B cell (primary cell): ENCODE measurements around the gene KIRREL3. TPM values are rescaled to one million over a fixed set of nuclear protein-coding genes. Genes with fewer than 3 reads are reported as not detected.

Experiments
- ATAC-seq: fragments of 200-7000 bp; cut with Tn5 transposase; one replicate; pipeline ENCODE4 v1.10.0; 2021; ENCODE audit warnings: low read depth, mild to moderate bottlenecking, moderate number of reproducible peaks, moderate library complexity
- CTCF ChIA-PET: fragments of 350-600 bp; sonication (Branson Sonifier 250); formaldehyde crosslinking; loops from one replicate; lab custom pipeline; 2021; ENCODE audit warnings: antibody characterized with exemption, inconsistent platforms; lab: Charles Lee
- POLR2A ChIA-PET: fragments of 350-600 bp; sonication (Branson Sonifier 250); formaldehyde crosslinking; loops from one replicate; lab custom pipeline; 2021; ENCODE audit warnings: antibody characterized with exemption; lab: Charles Lee
- DNase-seq: peaks from one replicate; pipeline ENCODE4 v3.0.0; 2013
- H2AFZ ChIP-seq: 2 replicates; pipeline ENCODE4 v1.6.1; 2012; ENCODE audit warnings: mild to moderate bottlenecking, low read depth, low read length; ENCODE audit not compliant: insufficient read depth, poor library complexity, severe bottlenecking
- H3K27ac ChIP-seq, 2 donors: 1 replicate in 1 of 2; 2 replicates in 1 of 2; pipeline ENCODE4 v1.5.1; 2012 to 2013; ENCODE audit warnings: low read length in 2 of 2, mild to moderate bottlenecking in 2 of 2, moderate library complexity in 1 of 2
- H3K27me3 ChIP-seq, 4 experiments: fragments of 200-600 bp in 1 of 4; sonication (generic) in 1 of 4; replicated peaks in 1 of 4; 1 replicate in 2 of 4; 2 replicates in 2 of 4; pipeline versions ENCODE4 v1.6.1 to v1.7.0; 2013 to 2016; ENCODE audit warnings: low read length in 3 of 4, mild to moderate bottlenecking in 2 of 4, mixed read lengths in 1 of 4, moderate library complexity in 1 of 4; ENCODE audit not compliant: insufficient read depth in 4 of 4, control insufficient read depth in 3 of 4; ENCODE audit errors: control extremely low read depth in 1 of 4
- H3K36me3 ChIP-seq, 2 experiments: replicated peaks in 1 of 2; 1 replicate in 1 of 2; 2 replicates in 1 of 2; pipeline versions ENCODE4 v1.6.1 to v1.7.1; 2013; ENCODE audit warnings: low read length in 1 of 2; ENCODE audit not compliant: insufficient read depth in 2 of 2, control insufficient read depth in 1 of 2; ENCODE audit errors: control extremely low read depth in 1 of 2, extremely low read depth in 1 of 2
- H3K4me1 ChIP-seq, 2 donors: fragments of 200-600 bp in 1 of 2; sonication (generic) in 1 of 2; 1 replicate in 1 of 2; 2 replicates in 1 of 2; pipeline versions ENCODE4 v1.5.1 to v1.6.1; 2013 to 2017; ENCODE audit warnings: low read length in 2 of 2; ENCODE audit not compliant: control insufficient read depth in 2 of 2, insufficient read depth in 2 of 2
- H3K4me2 ChIP-seq: replicated peaks from 2 replicates; pipeline ENCODE3; 2012; ENCODE audit warnings: mild to moderate bottlenecking, low read depth, low read length; ENCODE audit not compliant: poor library complexity, severe bottlenecking
- H3K4me3 ChIP-seq, 5 experiments: fragments of 200-600 bp in 1 of 5; sonication (generic) in 1 of 5; 1 replicate in 3 of 5; 2 replicates in 2 of 5; pipeline versions ENCODE4 v1.5.1 to v1.7.0; 2011 to 2016; ENCODE audit warnings: low read length in 4 of 5, mild to moderate bottlenecking in 4 of 5, low read depth in 2 of 5, control low read depth in 1 of 5, moderate library complexity in 1 of 5; ENCODE audit not compliant: insufficient read depth in 1 of 5; ENCODE audit errors: control extremely low read depth in 1 of 5, extremely low read depth in 1 of 5
- H3K79me2 ChIP-seq: fragments of 200-600 bp; sonication (generic); one replicate; pipeline ENCODE4 v1.6.0; 2016; ENCODE audit warnings: low read length; ENCODE audit not compliant: control insufficient read depth, insufficient read depth
- H3K9ac ChIP-seq: fragments of 200-600 bp; sonication (generic); 2 replicates; pipeline ENCODE4 v1.6.1; 2017; ENCODE audit warnings: mild to moderate bottlenecking, low read length, moderate library complexity
- H3K9me3 ChIP-seq, 3 donors: one replicate each; pipeline versions ENCODE4 v1.6.1 to v1.7.1; 2013; ENCODE audit warnings: low read length in 2 of 3; ENCODE audit not compliant: control insufficient read depth in 2 of 3, insufficient read depth in 1 of 3; ENCODE audit errors: control extremely low read depth in 1 of 3
- H4K20me1 ChIP-seq: 2 replicates; pipeline ENCODE4 v1.6.0; 2012; ENCODE audit warnings: mild to moderate bottlenecking, low read length; ENCODE audit not compliant: insufficient read depth, control insufficient read depth, poor library complexity, severe bottlenecking
- H3K27ac Mint-ChIP-seq: one replicate; pipeline ENCODE4 v1.8.0; 2021; ENCODE audit warnings: mixed read lengths
- H3K27me3 Mint-ChIP-seq: one replicate; pipeline ENCODE4 v1.8.0; 2021; ENCODE audit warnings: mixed read lengths
- H3K4me1 Mint-ChIP-seq: one replicate; pipeline ENCODE4 v1.8.0; 2021; ENCODE audit warnings: mixed read lengths
- H3K4me3 Mint-ChIP-seq: one replicate; pipeline ENCODE4 v1.8.0; 2021; ENCODE audit warnings: mixed read lengths
- H3K9me3 Mint-ChIP-seq: one replicate; pipeline ENCODE4 v1.8.0; 2022; ENCODE audit warnings: mixed read lengths; ENCODE audit not compliant: insufficient read depth
- EZH2 ChIP-seq: IDR thresholded peaks from 2 replicates; pipeline ENCODE4 v1.6.1; 2012; ENCODE audit warnings: borderline replicate concordance, low read depth, mild to moderate bottlenecking, moderate library complexity, low read length; ENCODE audit not compliant: insufficient read depth, poor library complexity, severe bottlenecking
- WGBS: methylation state at CpG from one replicate; pipeline ENCODE4 v1.1.5; 2013; ENCODE audit warnings: missing lambda C conversion rate; ENCODE audit not compliant: insufficient coverage; 5-methylcytosine and 5-hydroxymethylcytosine counted together
- intact Hi-C: fragments of 100-400 bp; cut with micrococcal nuclease; formaldehyde crosslinking; loops from one replicate; pipeline ENCODE4 v1.10.0; 2022
- polyA plus RNA-seq: library from polyadenylated mRNA; depleted of rRNA; stranded (reverse); fragments of >200 nt; gene quantifications from 2 replicates; pipeline ENCODE4 v1.2.3, GENCODE V29; 2012
- total RNA-seq, 2 donors: library from RNA; stranded (reverse); fragments of 120-200 nt in 1 of 2; gene quantifications; 1 replicate in 1 of 2; 2 replicates in 1 of 2; pipeline versions ENCODE4 v1.2.3 to v1.2.4, GENCODE V29; 2013 to 2022
- TF ChIP-seq, protein P1 (sequence below): fragments of 200-600 bp; IDR thresholded peaks from one replicate; pipeline ENCODE4 v1.8.0; 2022; ENCODE audit warnings: antibody characterized with exemption, mild to moderate bottlenecking

KIRREL3 gene
- total and polyA plus RNA-seq, 2 donors (not counting 1 experiment from before 2014, with no cell fraction given), result not detected

GRCh38 chr11:126518071-126518971 lies 482.2 kb downstream of the KIRREL3 start:
- H3K4me2 ChIP-seq, result no peak overlapping the region
- H3K27ac ChIP-seq, result no peak overlapping the region
- 84% methylated on average over 20 of the region's 20 CpGs for WGBS
- no peaks in the 10 kb centered on the region for H3K79me2 ChIP-seq
- no peak overlapping the region for H2AFZ ChIP-seq
- peaks cover 17% of the 10 kb centered on the region for H3K27me3 Mint-ChIP-seq
- no peak for DNase-seq
- H3K9me3 ChIP-seq, result no peaks in the 10 kb centered on the region
- intact Hi-C loops, result no loop called here
- ATAC-seq, result no peak
- no peak overlapping the region for H3K27ac Mint-ChIP-seq
- H3K36me3 ChIP-seq, result no peaks in the 10 kb centered on the region
- no peak overlapping the region for H3K4me3 ChIP-seq
- ChIA-PET CTCF (no interaction called here), POLR2A (no interaction called here)
- H3K27me3 ChIP-seq, result peaks cover 0 to 4% (median 0%) of the 10 kb centered on the region in 4 experiments
- no peaks in the 10 kb centered on the region for H3K4me1 ChIP-seq
- H4K20me1 ChIP-seq, result no peaks in the 10 kb centered on the region
- TF ChIP-seq, protein P1, sequence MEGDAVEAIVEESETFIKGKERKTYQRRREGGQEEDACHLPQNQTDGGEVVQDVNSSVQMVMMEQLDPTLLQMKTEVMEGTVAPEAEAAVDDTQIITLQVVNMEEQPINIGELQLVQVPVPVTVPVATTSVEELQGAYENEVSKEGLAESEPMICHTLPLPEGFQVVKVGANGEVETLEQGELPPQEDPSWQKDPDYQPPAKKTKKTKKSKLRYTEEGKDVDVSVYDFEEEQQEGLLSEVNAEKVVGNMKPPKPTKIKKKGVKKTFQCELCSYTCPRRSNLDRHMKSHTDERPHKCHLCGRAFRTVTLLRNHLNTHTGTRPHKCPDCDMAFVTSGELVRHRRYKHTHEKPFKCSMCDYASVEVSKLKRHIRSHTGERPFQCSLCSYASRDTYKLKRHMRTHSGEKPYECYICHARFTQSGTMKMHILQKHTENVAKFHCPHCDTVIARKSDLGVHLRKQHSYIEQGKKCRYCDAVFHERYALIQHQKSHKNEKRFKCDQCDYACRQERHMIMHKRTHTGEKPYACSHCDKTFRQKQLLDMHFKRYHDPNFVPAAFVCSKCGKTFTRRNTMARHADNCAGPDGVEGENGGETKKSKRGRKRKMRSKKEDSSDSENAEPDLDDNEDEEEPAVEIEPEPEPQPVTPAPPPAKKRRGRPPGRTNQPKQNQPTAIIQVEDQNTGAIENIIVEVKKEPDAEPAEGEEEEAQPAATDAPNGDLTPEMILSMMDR, result no peak
- TF ChIP-seq EZH2, result no peak
- H3K9ac ChIP-seq, result no peak overlapping the region
- H3K4me3 Mint-ChIP-seq, result no peak overlapping the region
- H3K4me1 Mint-ChIP-seq, result no peaks in the 10 kb centered on the region
- no peaks in the 10 kb centered on the region for H3K9me3 Mint-ChIP-seq

GRCh38 chr11:126515501-126515900 lies 485.1 kb downstream of the KIRREL3 start:
- Histone ChIP-seq H3K27ac (no peak overlapping the region), H3K4me1 (no peaks in the 10 kb centered on the region), H3K4me3 (no peak overlapping the region), H3K9me3 (no peaks in the 10 kb centered on the region), H3K4me2 (no peak overlapping the region), H3K27me3 (peaks cover 0 to 4% (median 0%) of the 10 kb centered on the region in 4 experiments), H3K79me2 (no peaks in the 10 kb centered on the region), H3K36me3 (no peaks in the 10 kb centered on the region), H3K9ac (no peak overlapping the region), H4K20me1 (no peaks in the 10 kb centered on the region), H2AFZ (no peak overlapping the region)
- CTCF ChIA-PET, result no interaction called here
- no peaks in the 10 kb centered on the region for H3K9me3 Mint-ChIP-seq
- H3K4me1 Mint-ChIP-seq, result no peaks in the 10 kb centered on the region
- no peak for TF ChIP-seq EZH2
- TF ChIP-seq, protein P1, result no peak
- DNase-seq (no peak), ATAC-seq (no peak)
- no peak overlapping the region for H3K4me3 Mint-ChIP-seq
- POLR2A ChIA-PET, result no interaction called here
- intact Hi-C loops, result no loop called here
- 100% methylated on average over 3 of the region's 5 CpGs for WGBS
- H3K27ac Mint-ChIP-seq, result no peak overlapping the region
- peaks cover 17% of the 10 kb centered on the region for H3K27me3 Mint-ChIP-seq
